Stimulated activated naive CD4-positive, alpha-beta T cell treated with Interleukin-2 at 50 U/mL for 16 hours (primary cell): ENCODE results near the gene TMEM87B.

Experiments
- DNase-seq: peaks from one replicate; lab custom pipeline; 2025; lab: John Stamatoyannopoulos, UW

Gene TMEM87B

GRCh38 chr2:112054847-112055729 lies at the start of gene TMEM87B:
TSS of gene TMEM87B (plus strand) at chr2:112055269. CDS start at chr2:112055592, 323 bp downstream.
- peak; percentile 98 for DNase-seq

GRCh38 chr2:112005406-112006075 lies 49.5 kb upstream of the TMEM87B start:
- no peak for DNase-seq

- DNase-seq: no peak
Observed at GRCh38 chr2:112006076-112006410, 49.0 kb upstream of the TMEM87B start.

GRCh38 chr2:112007493-112007892 lies 47.6 kb upstream of the TMEM87B start:
- DNase-seq: no peak

GRCh38 chr2:112008910-112009485 lies 46.1 kb upstream of the TMEM87B start:
- DNase-seq: no peak

GRCh38 chr2:112010751-112011150 lies 44.3 kb upstream of the TMEM87B start:
- DNase-seq: no peak

- no peak for DNase-seq
Observed at GRCh38 chr2:112012556-112012955, 42.5 kb upstream of the TMEM87B start.

- DNase-seq: no peak
Observed at GRCh38 chr2:112018846-112019245, 36.2 kb upstream of the TMEM87B start.

- DNase-seq: no peak
Observed at GRCh38 chr2:112019569-112019982, 35.5 kb upstream of the TMEM87B start.

- no peak for DNase-seq
Observed at GRCh38 chr2:112020561-112020960, 34.5 kb upstream of the TMEM87B start.

- DNase-seq: no peak
Observed at GRCh38 chr2:112021290-112021689, 33.8 kb upstream of the TMEM87B start.

GRCh38 chr2:112021781-112022231 lies 33.3 kb upstream of the TMEM87B start:
- no peak for DNase-seq

GRCh38 chr2:112023707-112024106 lies 31.4 kb upstream of the TMEM87B start:
- DNase-seq: no peak

GRCh38 chr2:112024231-112024630 lies 30.8 kb upstream of the TMEM87B start:
- no peak for DNase-seq

GRCh38 chr2:112024896-112025491 lies 30.1 kb upstream of the TMEM87B start:
- no peak for DNase-seq

GRCh38 chr2:112026509-112026908 lies 28.6 kb upstream of the TMEM87B start:
- DNase-seq: no peak

- no peak for DNase-seq
Observed at GRCh38 chr2:112027767-112028166, 27.3 kb upstream of the TMEM87B start.

- DNase-seq: no peak
Observed at GRCh38 chr2:112029164-112029563, 25.9 kb upstream of the TMEM87B start.

GRCh38 chr2:112031473-112032223 lies 23.4 kb upstream of the TMEM87B start:
- no peak for DNase-seq

GRCh38 chr2:112032224-112032586 lies 22.9 kb upstream of the TMEM87B start:
- DNase-seq: no peak

GRCh38 chr2:112032689-112033465 lies 22.2 kb upstream of the TMEM87B start:
- no peak for DNase-seq
